BLaER1 treated with 17β-estradiol and CSF1 and Interleukin-3, amounts not matched to agents 10 nM and 100 nM (cell line): ENCODE measurements around the gene LILRB3.

Experiments
- H3K27ac ChIP-seq, 11 experiments: shearing (Covaris generic); formaldehyde crosslinking; 2 replicates each; pipeline ENCODE4 v1.8.1; 2022
- H3K27me3 ChIP-seq, 11 experiments: shearing (Covaris generic); formaldehyde crosslinking; 2 replicates each; pipeline ENCODE4 v1.8.1; 2022
- H3K36me3 ChIP-seq, 11 experiments: shearing (Covaris generic); formaldehyde crosslinking; 2 replicates each; pipeline ENCODE4 v1.8.1; 2022
- H3K4me1 ChIP-seq, 10 experiments: shearing (Covaris generic); formaldehyde crosslinking; 2 replicates each; pipeline ENCODE4 v1.8.1; 2022
- H3K4me2 ChIP-seq, 11 experiments: shearing (Covaris generic); formaldehyde crosslinking; 2 replicates each; pipeline ENCODE4 v1.8.1; 2022
- H3K4me3 ChIP-seq, 10 experiments: shearing (Covaris generic); formaldehyde crosslinking; 2 replicates each; pipeline ENCODE4 v1.8.1; 2022
- H3K9ac ChIP-seq, 11 experiments: shearing (Covaris generic); formaldehyde crosslinking; 2 replicates each; pipeline ENCODE4 v1.8.1; 2022
- H3K9me3 ChIP-seq, 11 experiments: shearing (Covaris generic); formaldehyde crosslinking; replicated peaks in 1 of 11; 2 replicates each; pipeline ENCODE4 v1.8.1; 2022
- H4K20me1 ChIP-seq, 11 experiments: shearing (Covaris generic); formaldehyde crosslinking; 2 replicates each; pipeline ENCODE4 v1.8.1; 2022
- Cebpa-rat ChIP-seq, 11 experiments: shearing (Covaris generic); IDR thresholded peaks; 2 replicates each; pipeline ENCODE4 v1.8.1; 2022

LILRB3 gene

DNA sequence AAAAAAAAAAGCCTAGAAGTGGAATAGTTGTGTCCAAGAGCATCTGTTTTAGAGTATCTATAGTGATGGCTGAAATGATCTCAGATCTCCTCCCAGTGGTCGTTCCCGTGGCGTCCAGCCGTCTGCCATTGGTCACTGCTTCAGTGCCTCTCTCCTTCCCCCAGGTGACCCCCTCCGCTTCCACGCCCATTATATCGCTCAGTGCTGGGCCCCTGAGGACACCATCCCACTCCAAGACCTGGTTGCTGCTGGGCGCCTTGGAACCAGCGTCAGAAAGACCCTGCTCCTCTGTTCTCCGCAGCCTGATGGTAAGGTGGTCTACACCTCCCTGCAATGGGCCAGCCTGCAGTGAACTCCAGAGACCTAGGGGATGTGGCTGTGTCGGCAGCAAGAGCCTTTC lies 29.8 kb downstream of the LILRB3 start:
- TF ChIP-seq Cebpa-rat (IDR thresholded peaks at IDR 0.05): no peak
- H3K27me3 ChIP-seq: no peaks in the 10 kb centered on the region
- peak overlapping the region in 4 of 11 experiments; percentile 92 to 96 (median 95); a peak in 6 of 22 replicates for H3K27ac ChIP-seq
- H3K4me2 ChIP-seq: peak overlapping the region; percentile 93 to 100 (median 97)
- peaks cover 20 to 62% (median 27%) of the 10 kb centered on the region in 10 experiments for H3K4me1 ChIP-seq
- peak overlapping the region; percentile 86 to 95 (median 93); a peak in 21 of 22 replicates for H3K9ac ChIP-seq
- H3K4me3 ChIP-seq: peak overlapping the region in 6 of 10 experiments; percentile 77 to 97 (median 85); a peak in 10 of 20 replicates
- H3K36me3 ChIP-seq: peaks cover 32 to 54% (median 44%) of the 10 kb centered on the region in 11 experiments
- H4K20me1 ChIP-seq: peaks cover 4 to 26% (median 16%) of the 10 kb centered on the region in 11 experiments; a peak in 13 of 22 replicates
- no peaks in the 10 kb centered on the region for H3K9me3 ChIP-seq

DNA sequence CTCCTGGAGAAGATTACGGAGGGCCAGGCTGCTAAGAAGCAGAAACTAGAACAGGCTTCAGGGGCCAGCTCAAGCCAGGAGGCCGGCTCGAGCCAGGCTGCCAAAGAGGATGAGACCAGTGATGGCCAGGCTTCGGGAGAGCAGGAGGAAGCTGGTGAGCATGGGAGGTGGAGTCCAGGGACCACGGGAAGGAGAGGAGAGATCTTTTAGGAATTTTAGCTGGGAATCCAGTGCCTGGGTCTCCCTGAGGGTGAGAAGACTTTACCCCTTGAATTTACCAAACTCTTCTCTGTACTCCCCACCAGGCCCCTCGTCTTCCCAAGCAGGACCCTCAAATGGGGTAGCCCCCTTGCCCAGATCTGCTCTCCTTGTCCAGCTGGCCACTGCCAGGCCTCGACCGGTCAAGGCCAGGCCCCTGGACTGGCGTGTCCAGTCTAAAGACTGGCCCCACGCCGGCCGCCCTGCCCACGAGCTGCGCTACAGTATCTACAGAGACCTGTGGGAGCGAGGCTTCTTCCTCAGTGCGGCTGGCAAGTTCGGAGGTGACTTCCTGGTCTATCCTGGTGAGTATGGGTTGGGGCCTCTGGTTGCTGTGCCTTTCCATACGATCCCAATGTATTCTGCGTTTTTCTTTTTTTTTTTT lies 30.9 kb downstream of the LILRB3 start:
- TF ChIP-seq Cebpa-rat (IDR thresholded peaks at IDR 0.05): no peak

DNA sequence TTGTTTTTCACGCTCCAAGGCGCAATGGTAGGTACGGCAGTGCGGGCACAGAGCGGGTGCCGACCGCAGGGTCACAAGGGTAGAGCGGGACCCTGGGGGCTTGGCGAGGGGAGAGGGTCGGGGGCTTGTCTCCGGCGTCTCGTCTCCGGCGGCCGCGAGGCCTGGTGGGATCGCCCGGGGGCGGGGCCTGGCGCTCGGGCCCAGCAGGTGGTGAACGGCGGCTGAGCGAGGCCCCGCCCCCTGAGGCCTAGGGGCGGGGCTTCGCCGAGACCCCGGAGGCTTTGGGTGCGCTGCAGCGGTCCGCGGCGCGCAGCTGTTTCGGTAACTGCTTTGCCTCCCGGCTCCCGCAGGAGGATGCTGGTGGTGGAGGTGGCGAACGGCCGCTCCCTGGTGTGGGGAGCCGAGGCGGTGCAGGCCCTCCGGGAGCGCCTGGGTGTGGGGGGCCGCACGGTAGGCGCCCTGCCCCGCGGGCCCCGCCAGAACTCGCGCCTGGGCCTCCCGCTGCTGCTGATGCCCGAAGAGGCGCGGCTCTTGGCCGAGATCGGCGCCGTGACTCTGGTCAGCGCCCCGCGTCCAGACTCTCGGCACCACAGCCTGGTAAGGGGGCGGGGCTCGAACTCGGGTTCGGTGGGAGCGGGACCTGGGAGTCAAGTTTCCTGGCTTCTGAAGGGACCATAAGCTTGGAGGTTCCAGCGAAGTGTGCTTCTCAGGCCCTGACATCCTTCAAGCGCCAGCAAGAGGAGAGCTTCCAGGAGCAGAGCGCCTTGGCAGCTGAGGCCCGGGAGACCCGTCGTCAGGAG lies 31.6 kb downstream of the LILRB3 start, which contains the start of gene TSEN34:
TSEN34 (plus strand) TSS at position 298 of the 800 bp plus-strand sequence; CDS start at position 355, 57 bp downstream.
- Histone ChIP-seq H3K9me3 (no peaks in the 10 kb centered on the region), H3K36me3 (peaks cover 45 to 55% (median 47%) of the 10 kb centered on the region in 11 experiments), H3K9ac (peak within 1 kb of the TSS; percentile 86 to 95 (median 93)), H4K20me1 (peaks cover 12 to 34% (median 17%) of the 10 kb centered on the region in 11 experiments; a peak in 14 of 22 replicates), H3K27ac (peak within 1 kb of the TSS; percentile 83 to 97 (median 95)), H3K4me3 (peak within 1 kb of the TSS; percentile 76 to 97 (median 82)), H3K4me1 (peaks cover 37 to 62% (median 40%) of the 10 kb centered on the region in 10 experiments), H3K27me3 (no peaks in the 10 kb centered on the region), H3K4me2 (peak within 1 kb of the TSS; percentile 93 to 100 (median 97))
- TF ChIP-seq Cebpa-rat (IDR thresholded peaks at IDR 0.05): no peak

More for the DNA sequence above, 30.9 kb downstream of the LILRB3 start:
- peaks cover 39 to 53% (median 44%) of the 10 kb centered on the region in 11 experiments for H3K36me3 ChIP-seq
- H3K27ac ChIP-seq: peak overlapping the region; percentile 83 to 97 (median 95)
- no peaks in the 10 kb centered on the region for H3K27me3 ChIP-seq
- peak overlapping the region; percentile 76 to 97 (median 82) for H3K4me3 ChIP-seq
- no peaks in the 10 kb centered on the region for H3K9me3 ChIP-seq
- H3K4me1 ChIP-seq: peaks cover 31 to 62% (median 37%) of the 10 kb centered on the region in 10 experiments
- H3K9ac ChIP-seq: peak overlapping the region; percentile 86 to 95 (median 93)
- peaks cover 8 to 32% (median 17%) of the 10 kb centered on the region in 11 experiments; a peak in 13 of 22 replicates for H4K20me1 ChIP-seq
- peak overlapping the region; percentile 93 to 100 (median 97) for H3K4me2 ChIP-seq

DNA sequence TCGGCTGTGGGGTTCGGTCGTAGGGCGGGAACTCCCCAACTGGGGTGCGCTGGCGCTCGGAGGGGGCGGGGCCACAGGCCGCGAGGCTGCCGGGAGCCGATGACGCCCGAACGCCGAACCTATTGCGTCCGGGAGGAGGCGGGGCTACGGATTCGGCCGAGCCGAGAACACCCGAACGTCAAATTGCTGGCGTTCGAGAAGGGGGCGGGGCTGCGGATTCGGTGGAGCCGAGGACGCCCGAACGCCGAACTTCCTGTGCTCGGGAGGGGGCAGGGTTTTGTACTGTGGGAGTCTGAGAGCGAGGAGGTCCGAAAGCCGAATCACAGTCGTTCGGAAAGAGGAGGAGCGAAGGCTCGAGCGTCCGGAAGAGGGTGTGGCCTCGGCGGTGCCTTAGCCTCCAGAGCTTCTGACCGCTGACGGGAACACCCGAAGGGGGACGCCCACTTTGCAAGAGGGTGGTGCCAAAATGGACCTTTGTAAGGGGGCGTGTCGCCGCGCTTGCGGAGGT lies 32.2 kb downstream of the LILRB3 start:
- Histone ChIP-seq H4K20me1 (peaks cover 12 to 40% (median 17%) of the 10 kb centered on the region in 11 experiments; a peak in 14 of 22 replicates), H3K9me3 (no peaks in the 10 kb centered on the region), H3K36me3 (peaks cover 48 to 57% (median 52%) of the 10 kb centered on the region in 11 experiments), H3K4me1 (peaks cover 37 to 60% (median 42%) of the 10 kb centered on the region in 10 experiments), H3K9ac (peak overlapping the region; percentile 86 to 95 (median 93)), H3K27ac (peak overlapping the region; percentile 83 to 97 (median 95)), H3K27me3 (no peaks in the 10 kb centered on the region), H3K4me2 (peak overlapping the region; percentile 93 to 100 (median 97); a peak in 19 of 22 replicates), H3K4me3 (peak overlapping the region; percentile 76 to 97 (median 82))
- TF ChIP-seq Cebpa-rat (IDR thresholded peaks at IDR 0.05): no peak

DNA sequence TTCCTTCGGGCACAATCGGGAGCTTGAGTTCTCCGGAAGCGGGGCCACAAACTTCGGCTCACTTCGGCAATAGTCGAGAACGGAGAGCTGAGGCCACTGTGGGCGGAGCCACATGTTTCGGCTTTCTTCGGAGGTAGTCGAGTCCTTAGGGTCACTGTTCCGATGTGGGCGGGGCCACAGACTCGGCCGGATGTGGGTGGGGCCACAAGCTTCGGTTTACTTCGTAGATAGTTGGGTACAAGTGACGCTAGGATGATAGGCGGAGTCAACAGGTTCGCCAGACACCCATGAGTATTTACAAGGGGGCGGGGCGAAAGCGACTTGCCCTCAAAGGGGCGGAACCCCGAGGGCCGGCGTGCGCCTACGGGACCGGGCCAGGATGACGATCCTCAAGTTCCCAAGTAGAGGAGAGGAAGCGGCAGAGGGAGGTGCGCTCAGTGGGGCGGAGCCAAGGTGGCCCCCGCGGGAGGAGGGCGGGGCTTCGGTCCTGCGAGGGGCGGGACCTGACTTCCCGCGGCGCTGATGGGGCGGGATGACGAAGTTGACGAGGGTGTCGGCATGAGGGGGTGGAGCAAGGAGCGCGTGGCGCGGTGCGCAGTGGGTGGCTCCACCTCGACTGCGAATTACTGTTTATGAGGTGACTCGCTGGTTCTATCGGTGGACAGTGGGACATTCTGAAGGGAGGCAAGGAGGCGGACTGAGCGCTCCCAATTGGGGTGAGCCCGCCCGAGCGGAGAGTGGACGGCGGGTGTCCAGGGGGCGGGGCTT lies 32.9 kb downstream of the LILRB3 start:
- Histone ChIP-seq H3K27ac (peak overlapping the region; percentile 90 to 97 (median 95)), H3K9ac (peak overlapping the region; percentile 88 to 95 (median 94)), H3K4me3 (peak overlapping the region; percentile 77 to 97 (median 86)), H4K20me1 (peaks cover 12 to 45% (median 18%) of the 10 kb centered on the region in 11 experiments; a peak in 15 of 22 replicates), H3K27me3 (no peaks in the 10 kb centered on the region), H3K9me3 (no peaks in the 10 kb centered on the region), H3K4me1 (peaks cover 37 to 59% (median 43%) of the 10 kb centered on the region in 10 experiments), H3K4me2 (peak overlapping the region in 9 of 11 experiments; percentile 35 to 66 (median 51); a peak in 13 of 22 replicates), H3K36me3 (peaks cover 48 to 57% (median 52%) of the 10 kb centered on the region in 11 experiments)
- TF ChIP-seq Cebpa-rat (IDR thresholded peaks at IDR 0.05): no peak

DNA sequence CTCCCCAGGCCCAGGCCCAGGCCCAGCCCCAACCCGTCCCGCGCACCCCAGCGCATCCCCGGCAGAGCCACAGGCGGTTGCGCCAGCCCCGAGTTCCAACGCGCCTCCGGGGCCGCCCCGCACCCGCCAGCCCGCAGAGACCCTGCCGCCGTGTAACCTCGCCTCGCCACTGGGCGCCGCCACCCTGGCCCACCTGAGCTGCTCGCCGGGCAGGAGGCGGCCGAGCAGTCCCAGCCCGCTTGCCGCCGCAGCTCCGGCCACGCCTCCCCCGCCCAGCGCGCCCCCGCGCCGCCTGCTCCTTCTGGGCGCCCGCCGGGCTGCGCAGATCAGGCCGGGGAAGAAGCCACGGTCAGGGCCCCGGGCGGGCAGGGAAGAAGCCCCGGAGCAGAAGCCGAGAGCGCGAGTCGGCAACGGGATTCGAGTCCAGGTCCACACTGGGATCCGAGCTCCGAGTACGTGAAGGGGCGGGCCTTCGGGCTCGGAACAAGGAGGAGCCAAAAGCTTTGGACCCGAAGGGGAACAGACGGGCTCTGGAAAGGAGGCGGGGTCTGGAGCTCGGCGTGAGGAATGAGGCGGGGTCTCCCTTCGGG lies 33.6 kb downstream of the LILRB3 start, which contains the start of gene MBOAT7:
MBOAT7 (minus strand) TSS at position 436 of the 590 bp plus-strand sequence. CDS start 1,072 bp downstream, outside the sequence.
- peak within 1 kb of the TSS; percentile 77 to 97 (median 86) for H3K4me3 ChIP-seq
- no peak for TF ChIP-seq Cebpa-rat (IDR thresholded peaks at IDR 0.05)
- peaks cover 37 to 54% (median 42%) of the 10 kb centered on the region in 10 experiments for H3K4me1 ChIP-seq
- peaks cover 43 to 58% (median 49%) of the 10 kb centered on the region in 11 experiments for H3K36me3 ChIP-seq
- peak within 1 kb of the TSS; percentile 79 to 99 (median 94) for H3K4me2 ChIP-seq
- H3K27me3 ChIP-seq: no peaks in the 10 kb centered on the region
- peak within 1 kb of the TSS; percentile 88 to 95 (median 94) for H3K9ac ChIP-seq
- no peaks in the 10 kb centered on the region for H3K9me3 ChIP-seq
- peaks cover 12 to 51% (median 18%) of the 10 kb centered on the region in 11 experiments; a peak in 15 of 22 replicates for H4K20me1 ChIP-seq
- H3K27ac ChIP-seq: peak within 1 kb of the TSS; percentile 90 to 97 (median 95)

DNA sequence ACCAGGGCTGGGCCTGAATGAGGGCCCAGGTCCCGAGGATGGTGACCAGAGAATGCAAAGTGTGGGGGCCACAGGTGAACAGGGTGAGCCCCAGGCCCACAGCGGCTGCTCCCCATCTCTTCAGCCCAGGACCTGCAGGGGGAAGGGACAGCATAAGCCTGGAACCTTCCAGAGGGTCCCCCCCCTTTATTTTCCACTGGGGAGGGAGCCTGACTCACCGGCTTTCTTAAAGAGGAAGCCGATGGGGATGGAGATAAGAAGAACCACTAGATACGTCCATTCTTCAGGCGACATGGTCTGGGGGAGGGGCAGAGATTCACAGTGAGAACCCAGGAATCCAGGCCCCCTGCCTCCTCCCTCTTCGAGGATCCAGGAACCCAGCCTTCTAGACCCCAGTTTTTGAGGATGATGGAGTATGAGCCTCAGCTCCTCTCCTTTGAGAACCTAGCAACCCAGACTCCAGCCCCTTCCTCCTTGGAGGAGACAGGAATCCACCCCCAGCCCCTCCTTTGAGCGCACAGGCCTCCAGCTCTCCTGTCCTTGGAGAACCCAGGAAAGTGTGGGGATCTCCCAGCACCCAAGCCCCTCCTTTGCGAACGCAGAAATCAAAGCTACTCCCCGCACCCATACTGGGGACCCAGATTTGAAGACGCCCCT lies 34.5 kb downstream of the LILRB3 start:
- Histone ChIP-seq H3K36me3 (peaks cover 42 to 59% (median 50%) of the 10 kb centered on the region in 11 experiments), H3K27ac (peak overlapping the region; percentile 77 to 97 (median 91)), H4K20me1 (peaks cover 12 to 60% (median 18%) of the 10 kb centered on the region in 11 experiments; a peak in 15 of 22 replicates), H3K4me3 (peak overlapping the region; percentile 75 to 96 (median 86)), H3K9ac (peak overlapping the region; percentile 88 to 95 (median 94)), H3K4me1 (peaks cover 33 to 48% (median 39%) of the 10 kb centered on the region in 10 experiments), H3K4me2 (peak overlapping the region; percentile 79 to 99 (median 94)), H3K27me3 (no peaks in the 10 kb centered on the region), H3K9me3 (peaks cover 0 to 4% (median 0%) of the 10 kb centered on the region in 11 experiments; a peak in 1 of 22 replicates)
- no peak for TF ChIP-seq Cebpa-rat (IDR thresholded peaks at IDR 0.05)
